HG02623 (cell line): ENCODE measurements around the gene GABRR2.

Experiments used
- ATAC-seq: cut with Tn5 transposase; IDR thresholded peaks from one replicate; pipeline ENCODE4 v1.9.1; 2021; ENCODE audit warnings: moderate library complexity; ENCODE audit not compliant: unreplicated experiment

GABRR2 gene

DNA sequence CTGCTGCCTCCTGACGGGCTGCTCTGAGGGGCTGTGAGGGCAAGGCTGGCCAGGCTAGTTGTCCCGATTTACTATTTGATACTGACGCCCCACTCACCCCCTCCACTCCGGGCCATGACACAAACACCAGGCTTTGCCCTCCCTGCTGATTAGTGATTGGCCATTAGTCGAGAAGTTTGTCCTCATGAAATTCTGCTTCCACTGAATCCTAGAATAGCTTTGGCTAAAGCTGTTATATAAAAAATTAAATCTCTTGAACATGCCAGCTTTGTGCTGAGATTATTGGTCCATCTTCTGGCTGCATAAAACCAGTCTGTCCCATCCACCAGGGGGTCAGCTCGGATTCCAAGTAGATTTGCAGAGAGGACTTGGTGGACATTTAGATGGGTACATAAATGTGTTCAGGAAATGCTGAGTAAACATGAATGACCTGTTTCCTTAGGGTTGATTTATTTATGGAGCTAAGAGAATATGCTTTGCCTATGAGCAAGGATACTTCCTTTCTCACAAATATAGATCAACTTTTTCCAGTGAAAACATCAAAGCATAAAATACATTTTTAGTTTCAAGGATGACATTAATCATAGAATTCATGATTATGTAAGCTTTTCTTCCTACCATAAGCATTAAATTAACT lies at the start of gene GABRR2:
Gene GABRR2 (minus strand): TSS at position 51 of the 637 bp plus-strand sequence. CDS start 134 bp downstream, outside the sequence.
- ATAC-seq: no peak

DNA sequence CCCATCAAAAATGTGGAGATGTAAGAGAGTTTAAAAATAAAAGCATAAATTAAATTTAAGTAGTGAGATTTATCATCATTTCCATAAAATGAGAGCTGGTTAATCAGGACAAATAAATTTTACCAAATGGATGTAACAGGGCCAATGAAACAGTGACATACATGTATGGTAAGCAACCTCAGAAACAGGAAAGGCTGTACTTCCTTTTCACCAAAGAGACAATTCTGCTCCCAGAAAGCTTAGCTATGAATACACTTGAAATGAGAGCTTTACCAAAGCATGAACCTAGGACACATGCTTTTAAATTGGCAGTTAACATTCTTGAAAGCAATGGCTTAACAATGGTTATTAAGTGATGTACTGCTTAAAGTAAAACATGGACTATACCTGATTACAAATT lies 49.5 kb upstream of the GABRR2 start:
- no peak for ATAC-seq

DNA sequence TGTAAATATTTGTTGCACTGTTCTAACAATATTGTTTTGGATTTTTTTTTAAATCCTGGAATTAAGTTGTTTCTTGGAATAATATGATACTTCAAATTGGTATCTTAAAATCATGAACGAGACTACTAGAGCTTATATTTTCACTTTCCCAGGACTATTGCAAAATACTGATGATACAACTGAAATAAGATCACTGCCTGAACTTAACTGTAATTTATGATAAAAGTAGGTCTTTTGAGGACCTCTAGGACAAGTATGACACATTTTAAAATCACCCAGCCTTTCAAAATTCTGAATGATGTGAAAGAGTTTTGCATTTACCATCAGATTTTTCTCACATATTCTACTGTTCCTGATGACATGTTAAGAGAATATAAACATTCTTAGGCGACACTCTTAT lies 46.1 kb upstream of the GABRR2 start:
- no peak for ATAC-seq

DNA sequence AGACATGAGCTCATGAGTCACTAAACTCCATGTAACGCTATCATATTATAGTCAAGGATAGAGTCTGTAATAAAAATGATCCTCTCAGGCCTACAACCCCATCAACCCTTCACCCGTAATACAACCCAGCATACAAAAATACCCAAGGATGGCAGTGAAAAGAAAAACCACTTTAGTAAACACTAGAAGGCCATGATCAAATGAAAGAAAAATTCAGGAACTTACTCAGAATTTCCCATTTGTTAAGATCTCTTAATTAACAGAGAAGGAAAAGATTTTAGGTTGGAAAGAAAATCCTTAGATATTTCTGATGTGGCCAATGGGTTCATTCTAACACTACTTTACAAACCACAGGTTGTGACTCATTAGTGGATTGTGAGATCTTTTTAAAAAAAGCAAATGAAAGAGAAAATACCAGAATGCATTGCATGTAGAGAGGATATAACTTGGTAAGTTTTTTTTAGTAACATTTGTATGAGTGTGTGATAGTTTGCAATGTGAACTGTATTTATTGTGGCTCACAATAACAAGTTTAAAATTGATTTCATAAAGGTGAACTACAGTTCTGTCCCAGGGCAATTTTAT lies 45.4 kb upstream of the GABRR2 start:
- ATAC-seq: peak; percentile 28

DNA sequence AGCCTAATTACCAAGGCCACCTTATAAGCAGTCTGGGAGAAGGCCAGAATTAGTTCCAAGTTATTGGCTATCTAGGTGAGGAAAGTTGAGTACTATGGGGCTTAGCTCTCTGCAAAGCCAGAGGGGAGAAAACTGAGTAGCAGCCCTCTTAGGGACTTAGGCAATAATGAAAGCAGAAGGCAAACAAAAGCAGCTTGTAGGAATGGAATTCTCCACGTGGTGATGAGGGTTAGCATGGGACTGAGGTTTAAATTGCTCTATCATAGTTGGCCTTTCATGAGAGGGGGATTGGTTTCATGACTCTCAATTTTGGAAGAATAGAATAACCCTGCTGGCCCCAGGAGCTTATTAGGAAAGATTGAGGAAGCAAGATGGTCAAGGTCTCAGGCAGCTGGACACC lies 44.5 kb upstream of the GABRR2 start:
- no peak for ATAC-seq

- ATAC-seq: peak; percentile 41
Observed at GRCh38 chr6:89357390-89357789, 42.3 kb upstream of the GABRR2 start.

DNA sequence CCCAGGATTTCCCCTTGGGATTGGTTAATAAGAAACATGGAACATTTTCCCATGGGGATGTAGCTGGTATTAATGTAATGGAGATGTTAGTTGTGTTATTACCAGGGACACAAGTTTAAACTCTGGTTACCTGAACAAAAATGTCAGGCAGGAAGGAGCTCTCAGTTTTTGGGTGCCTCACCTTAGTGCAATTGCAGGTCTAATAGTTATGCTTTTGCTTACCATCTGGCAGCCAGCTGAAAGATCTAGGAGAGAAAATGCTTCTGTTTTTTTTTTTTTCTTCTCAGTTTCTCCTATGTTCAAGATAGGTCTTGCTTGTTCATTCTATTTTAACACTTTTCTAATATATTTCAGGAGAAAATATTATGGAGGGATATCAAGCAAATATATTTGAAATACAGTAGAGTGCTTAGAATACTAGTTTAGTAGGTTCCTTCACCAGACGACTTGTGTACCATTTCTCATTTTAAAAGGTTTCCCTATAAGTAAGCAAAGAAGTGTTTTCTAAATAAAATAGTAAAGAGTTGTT lies 41.6 kb upstream of the GABRR2 start:
- ATAC-seq: no peak

GRCh38 chr6:89355511-89356194 lies 40.6 kb upstream of the GABRR2 start:
- no peak for ATAC-seq

DNA sequence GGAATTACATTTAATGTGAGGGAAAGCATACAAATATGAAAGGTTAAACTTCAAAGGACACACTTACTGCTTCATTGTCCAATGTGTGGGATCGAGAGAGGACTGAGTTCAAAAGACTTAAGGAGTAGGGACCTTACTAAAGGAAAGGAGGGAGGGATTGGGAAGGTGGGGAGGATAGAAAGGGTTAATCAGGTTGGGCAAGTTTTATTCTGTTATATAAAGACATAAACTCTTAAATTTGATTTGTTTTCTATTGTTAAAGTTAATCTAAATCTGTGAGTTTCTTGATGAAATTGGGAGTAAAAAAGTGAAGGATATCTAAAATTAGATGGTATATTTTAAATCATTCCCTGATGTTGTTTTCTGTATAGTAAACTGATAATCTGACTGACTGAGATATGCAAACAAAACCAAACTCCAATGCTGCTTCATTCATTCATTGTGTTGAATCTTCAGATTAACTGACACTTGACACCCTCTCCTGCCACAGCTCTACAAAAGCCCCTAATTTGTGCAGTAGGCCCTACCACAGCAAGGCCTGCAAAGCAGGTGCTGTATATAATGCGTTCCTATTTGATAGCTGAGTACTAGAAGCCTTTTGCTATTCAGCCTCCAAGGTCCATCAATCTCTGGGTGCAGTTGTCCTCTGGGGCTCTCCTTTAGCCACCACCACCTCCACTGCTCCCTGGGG lies 38.7 kb upstream of the GABRR2 start:
- ATAC-seq: no peak

DNA sequence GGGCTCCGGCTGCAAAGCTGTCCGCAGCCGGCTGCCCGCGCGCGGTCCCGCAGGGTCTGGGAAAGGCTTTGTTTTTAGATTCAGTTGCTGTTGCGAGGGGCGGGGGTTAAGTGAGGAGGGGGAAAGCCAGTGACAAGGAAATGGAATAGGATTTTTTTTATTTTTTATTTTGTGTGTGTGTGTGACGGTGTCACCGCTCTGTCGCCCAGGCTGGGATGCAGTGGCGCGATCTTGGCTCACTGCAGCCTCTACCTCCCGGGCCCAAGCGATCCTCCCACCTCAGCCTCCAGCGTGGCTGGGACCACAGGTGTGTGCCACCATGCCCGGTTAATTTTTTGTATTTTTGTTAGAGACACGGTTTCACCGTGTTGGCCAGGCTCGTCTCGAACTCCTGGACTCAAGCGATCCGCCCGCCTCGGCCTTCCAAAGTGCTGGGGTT lies 38.0 kb upstream of the GABRR2 start:
- no peak for ATAC-seq

GRCh38 chr6:89352278-89353117 lies 37.4 kb upstream of the GABRR2 start, which contains the start of gene UBE2J1:
UBE2J1 (minus strand) TSS chr6:89352722; CDS start chr6:89352569, 153 bp downstream.
- ATAC-seq: peak; percentile 36

- ATAC-seq: no peak
Observed at GRCh38 chr6:89351671-89352277, 36.7 kb upstream of the GABRR2 start.

- ATAC-seq: peak; percentile 34
Observed at GRCh38 chr6:89350281-89350966, 35.3 kb upstream of the GABRR2 start.

GRCh38 chr6:89348372-89348771 lies 33.3 kb upstream of the GABRR2 start:
- ATAC-seq: no peak

DNA sequence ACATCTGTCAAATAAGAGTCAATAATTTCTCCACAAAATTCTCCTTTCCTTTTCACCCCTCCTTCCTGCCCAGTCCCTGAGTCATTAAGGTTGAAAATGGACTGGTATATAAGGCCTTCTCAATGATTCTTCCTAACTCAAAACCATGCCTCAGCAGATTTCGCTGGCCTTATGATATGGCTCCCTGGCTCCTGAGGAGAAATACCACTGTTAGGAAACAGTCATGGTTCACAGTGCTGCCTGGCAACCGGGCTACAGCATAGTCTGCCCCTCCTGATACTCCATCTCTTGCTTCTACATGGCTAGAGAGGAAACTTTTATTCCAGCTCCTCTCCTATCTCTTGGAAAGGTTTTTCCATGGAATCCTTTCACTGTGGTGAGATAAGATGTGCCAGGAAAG lies 32.7 kb upstream of the GABRR2 start:
- no peak for ATAC-seq

GRCh38 chr6:89346433-89346832 lies 31.3 kb upstream of the GABRR2 start:
- no peak for ATAC-seq

DNA sequence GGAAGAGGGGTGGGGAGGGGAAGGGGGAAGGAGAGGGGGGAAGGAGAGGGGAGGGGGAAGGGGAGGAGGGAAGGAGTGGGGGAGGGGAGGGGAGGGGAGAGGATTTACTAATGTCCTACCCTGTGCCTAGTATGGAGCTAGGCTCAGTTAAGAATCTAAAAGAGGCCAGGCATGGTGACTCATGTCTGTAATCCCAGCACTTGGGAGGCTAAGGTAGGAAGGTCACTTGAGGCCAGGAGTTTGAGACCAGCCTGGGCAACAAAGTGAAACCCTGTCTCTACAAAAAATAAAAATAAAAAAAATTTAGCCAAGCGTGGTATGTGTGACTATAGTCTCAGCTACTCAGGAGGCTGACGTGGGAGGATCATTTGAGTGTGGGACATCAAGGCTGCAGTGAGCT lies 24.5 kb upstream of the GABRR2 start:
- ATAC-seq: no peak

- no peak for ATAC-seq
Observed at GRCh38 chr6:89335164-89335563, 20.1 kb upstream of the GABRR2 start.

DNA sequence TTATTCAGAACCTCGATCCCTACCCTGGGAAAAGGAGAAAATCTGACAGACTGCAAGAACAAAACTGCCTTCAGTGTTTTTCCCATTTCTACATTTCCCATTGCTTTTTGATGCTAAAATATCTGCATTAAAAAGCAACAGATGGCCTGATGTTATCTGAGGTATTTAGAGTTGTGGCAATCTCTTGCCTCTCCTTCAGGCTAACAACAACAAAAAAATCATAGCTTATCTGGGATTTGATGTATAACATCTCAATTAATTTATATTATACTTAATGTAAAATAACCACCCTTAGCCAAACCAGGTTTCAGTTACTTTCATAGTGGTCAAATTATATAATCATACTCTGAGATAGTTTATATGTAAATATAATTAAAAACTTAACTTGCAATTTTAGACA lies 15.8 kb upstream of the GABRR2 start:
- ATAC-seq: no peak
